IMR-90 (cell line): Measurements from ENCODE around the gene MAN1C1. TPM values are rescaled to one million over a fixed set of nuclear protein-coding genes. Genes with fewer than 3 reads are reported as not detected.

Experiments
- ATAC-seq: fragments of 200-7000 bp; cut with Tn5 transposase; 2 replicates; pipeline ENCODE4 v1.9.1; 2020; ENCODE audit warnings: low read depth, mild to moderate bottlenecking, moderate library complexity
- BruUV-seq: library from RNA; stranded (reverse); fragments of 400-500 nt; replicated peaks from 2 replicates; lab custom pipeline; 2021; lab: Mats Ljungman, UMichigan
- CTCF ChIA-PET: fragments of 300-600 bp; formaldehyde crosslinking; extraction: SDS; loops from one replicate; lab custom pipeline; 2021; ENCODE audit warnings: antibody characterized with exemption; lab: Yijun Ruan, JAX
- POLR2A ChIA-PET: fragments of 300-600 bp; sonication (Branson Sonifier 250); formaldehyde crosslinking; loops from one replicate; lab custom pipeline; 2022; ENCODE audit warnings: antibody characterized with exemption; ENCODE audit not compliant: unreplicated experiment; lab: Charles Lee
- DNase-seq: peaks from one replicate; pipeline ENCODE4 v3.0.0; 2013
- H2AFZ ChIP-seq: replicated peaks from 2 replicates; pipeline ENCODE3; 2013; ENCODE audit warnings: low read length, mild to moderate bottlenecking; ENCODE audit not compliant: poor library complexity
- H2AK5ac ChIP-seq: 2 replicates; pipeline ENCODE4 v1.6.1; 2013; ENCODE audit warnings: low read depth, low read length, inconsistent platforms
- H2AK9ac ChIP-seq: replicated peaks from 2 replicates; pipeline ENCODE3; 2013; ENCODE audit warnings: mild to moderate bottlenecking, low read depth, low read length, moderate library complexity; ENCODE audit not compliant: poor library complexity
- H2BK120ac ChIP-seq: 2 replicates; pipeline ENCODE4 v1.6.1; 2013; ENCODE audit warnings: low read depth, low read length, inconsistent platforms
- H2BK15ac ChIP-seq: 3 replicates; pipeline ENCODE4 v1.6.1; 2013; ENCODE audit warnings: low read depth, low read length, inconsistent platforms
- H2BK20ac ChIP-seq: 2 replicates; pipeline ENCODE4 v1.6.1; 2013; ENCODE audit warnings: low read depth, mild to moderate bottlenecking, inconsistent platforms, low read length, moderate library complexity
- H2BK5ac ChIP-seq: 2 replicates; pipeline ENCODE4 v1.6.1; 2013; ENCODE audit warnings: mild to moderate bottlenecking, low read depth, low read length, inconsistent platforms; ENCODE audit not compliant: poor library complexity, severe bottlenecking
- H3K14ac ChIP-seq: replicated peaks from 2 replicates; pipeline ENCODE4 v1.6.1; 2013; ENCODE audit warnings: low read depth, low read length, inconsistent platforms
- H3K18ac ChIP-seq: 2 replicates; pipeline ENCODE4 v1.6.1; 2013; ENCODE audit warnings: low read depth, low read length, control low read depth
- H3K23ac ChIP-seq: 2 replicates; pipeline ENCODE4 v1.6.1; 2013; ENCODE audit warnings: low read depth, low read length, inconsistent platforms
- H3K27ac ChIP-seq: 2 replicates; pipeline ENCODE4 v1.5.1; 2013; ENCODE audit warnings: mild to moderate bottlenecking, control low read depth, low read length; ENCODE audit not compliant: insufficient read depth
- H3K27me3 ChIP-seq: 2 replicates; pipeline ENCODE4 v1.6.1; 2013; ENCODE audit warnings: low read length; ENCODE audit not compliant: control insufficient read depth, insufficient read depth
- H3K36me3 ChIP-seq: 2 replicates; pipeline ENCODE4 v1.6.1; 2013; ENCODE audit warnings: low read length, mixed read lengths; ENCODE audit not compliant: control insufficient read depth, insufficient read depth
- H3K4ac ChIP-seq: 2 replicates; pipeline ENCODE4 v1.6.1; 2013; ENCODE audit warnings: low read depth, low read length, inconsistent platforms
- H3K4me1 ChIP-seq: 2 replicates; pipeline ENCODE4 v1.6.1; 2013; ENCODE audit warnings: low read length, mixed read lengths; ENCODE audit not compliant: control insufficient read depth, insufficient read depth
- H3K4me2 ChIP-seq: 2 replicates; pipeline ENCODE4 v1.6.1; 2013; ENCODE audit warnings: low read depth, mild to moderate bottlenecking, control low read depth, low read length, moderate library complexity
- H3K4me3 ChIP-seq: 2 replicates; pipeline ENCODE4 v1.5.1; 2013; ENCODE audit warnings: low read depth, mild to moderate bottlenecking, control low read depth, low read length, moderate library complexity; ENCODE audit not compliant: insufficient read depth
- H3K56ac ChIP-seq: 2 replicates; pipeline ENCODE4 v1.6.1; 2013; ENCODE audit warnings: low read length, inconsistent platforms; ENCODE audit not compliant: insufficient read depth; ENCODE audit errors: extremely low read depth
- H3K79me1 ChIP-seq, 2 experiments: 2 replicates each; pipeline ENCODE4 v1.6.1; 2013; ENCODE audit warnings: low read length in 2 of 2, inconsistent platforms in 1 of 2, low read depth in 1 of 2
- H3K9ac ChIP-seq: 2 replicates; pipeline ENCODE4 v1.6.1; 2013; ENCODE audit warnings: low read depth, low read length, control low read depth
- H3K9me1 ChIP-seq: 2 replicates; pipeline ENCODE4 v1.6.1; 2013; ENCODE audit warnings: low read length, inconsistent platforms; ENCODE audit not compliant: insufficient read depth
- H3K9me3 ChIP-seq: 2 replicates; pipeline ENCODE4 v1.6.1; 2013; ENCODE audit warnings: low read length; ENCODE audit not compliant: control insufficient read depth, insufficient read depth
- H4K20me1 ChIP-seq: 2 replicates; pipeline ENCODE4 v1.6.1; 2013; ENCODE audit warnings: low read length, inconsistent platforms; ENCODE audit not compliant: insufficient read depth
- H4K5ac ChIP-seq: 2 replicates; pipeline ENCODE4 v1.6.1; 2013; ENCODE audit warnings: mild to moderate bottlenecking, low read depth, low read length, control low read depth
- H4K8ac ChIP-seq, 2 experiments: 2 replicates each; pipeline ENCODE4 v1.6.1; 2013; ENCODE audit warnings: low read depth in 2 of 2, low read length in 2 of 2, control low read depth in 1 of 2, inconsistent platforms in 1 of 2
- H4K91ac ChIP-seq: 2 replicates; pipeline ENCODE4 v1.6.1; 2013; ENCODE audit warnings: low read depth, low read length, inconsistent platforms; ENCODE audit not compliant: insufficient read depth
- CEBPB ChIP-seq: IDR thresholded peaks from 2 replicates; pipeline ENCODE4 v1.6.1; 2012; ENCODE audit warnings: low read depth, low read length, improper control_type of control experiment
- ELK1 ChIP-seq: fragments of 150-350 bp; IDR thresholded peaks from 2 replicates; pipeline ENCODE4 v1.6.1; 2016; ENCODE audit warnings: low read depth, mild to moderate bottlenecking, low read length, moderate library complexity, borderline replicate concordance
- FOS ChIP-seq: fragments of 150-350 bp; IDR thresholded peaks from 2 replicates; pipeline ENCODE4 v1.6.1; 2016; ENCODE audit warnings: low read depth, low read length
- MAFK ChIP-seq: IDR thresholded peaks from 2 replicates; pipeline ENCODE4 v1.6.1; 2012; ENCODE audit warnings: low read depth, low read length, improper control_type of control experiment
- MAZ ChIP-seq: IDR thresholded peaks from 2 replicates; pipeline ENCODE4 v1.6.1; 2012; ENCODE audit warnings: low read depth, mild to moderate bottlenecking, low read length, improper control_type of control experiment, moderate library complexity, borderline replicate concordance
- MXI1 ChIP-seq: IDR thresholded peaks from 2 replicates; pipeline ENCODE4 v1.6.1; 2012; ENCODE audit warnings: low read depth, mild to moderate bottlenecking, low read length, moderate library complexity, borderline replicate concordance
- POLR2A ChIP-seq: IDR thresholded peaks from 2 replicates; pipeline ENCODE4 v1.6.1; 2012; ENCODE audit warnings: mild to moderate bottlenecking, low read depth, low read length
- RAD21 ChIP-seq: IDR thresholded peaks from 2 replicates; pipeline ENCODE4 v1.6.1; 2012; ENCODE audit warnings: low read length, improper control_type of control experiment
- RCOR1 ChIP-seq: IDR thresholded peaks from 2 replicates; pipeline ENCODE4 v1.6.1; 2012; ENCODE audit warnings: mild to moderate bottlenecking, low read length, improper control_type of control experiment; ENCODE audit not compliant: insufficient replicate concordance
- RFX5 ChIP-seq: IDR thresholded peaks from 2 replicates; pipeline ENCODE4 v1.8.0; 2012; ENCODE audit warnings: low read depth, mild to moderate bottlenecking, low read length, moderate library complexity
- SMC3 ChIP-seq: fragments of 150-350 bp; IDR thresholded peaks from 2 replicates; pipeline ENCODE4 v1.6.1; 2016; ENCODE audit warnings: low read depth, mild to moderate bottlenecking, antibody characterized with exemption, low read length, moderate library complexity
- USF2 ChIP-seq: fragments of 150-350 bp; IDR thresholded peaks from 2 replicates; pipeline ENCODE4 v1.6.1; 2017; ENCODE audit warnings: mild to moderate bottlenecking, antibody characterized with exemption, low read length, low read depth
- WGBS, 2 experiments: methylation state at CpG; one replicate each; pipeline versions ENCODE4 v1.1.5 to v1.1.7; 2013; ENCODE audit warnings: missing lambda C conversion rate in 2 of 2; ENCODE audit not compliant: insufficient read length in 1 of 2; ENCODE audit errors: extremely low coverage in 2 of 2; 5-methylcytosine and 5-hydroxymethylcytosine counted together
- dilution Hi-C: fragments of 300-500 bp; cut with HindIII; formaldehyde crosslinking; loops from one replicate; pipeline ENCODE4 v1.14.3; 2018; ENCODE audit warnings: low sequenced_read_pairs; ENCODE audit not compliant: unreplicated experiment
- in situ Hi-C: fragments of 300-500 bp; cut with MboI; formaldehyde crosslinking; loops from 3 replicates; pipeline ENCODE4 v1.14.3; 2019; ENCODE audit warnings: low sequenced_read_pairs, inconsistent platforms, mixed read lengths
- intact Hi-C: fragments of 100-400 bp; cut with micrococcal nuclease; formaldehyde crosslinking; loops from 2 replicates; pipeline ENCODE4 v1.10.0; 2022
- polyA plus RNA-seq, 3 experiments: library from polyadenylated mRNA; depleted of rRNA; stranded (reverse); fragments of >200 nt; gene quantifications; 2 replicates each; pipeline ENCODE4 v1.2.3, GENCODE V29; 2012; ENCODE audit warnings: low replicate concordance in 1 of 3
- total RNA-seq: library from RNA; depleted of rRNA; stranded (reverse); fragments of >200 nt; gene quantifications from 2 replicates; pipeline ENCODE4 v1.2.3, GENCODE V29; 2012

Gene MAN1C1
- total and polyA plus RNA-seq, 2 of the 4 experiments (the other 2 are of a cell fraction) = 3.2 to 11.3 TPM

- no peak overlapping the region for H3K4me2 ChIP-seq
- intact Hi-C loops = no loop called here
- no peak overlapping the region for H2BK120ac ChIP-seq
- H3K9me1 ChIP-seq = no peaks in the 10 kb centered on the region
- no peaks in the 10 kb centered on the region; the same call in 1 of the 2 replicates for H3K4me1 ChIP-seq
- H2BK20ac ChIP-seq = no peak overlapping the region
- H3K4me3 ChIP-seq = no peak overlapping the region
- H3K27me3 ChIP-seq = no peaks in the 10 kb centered on the region
- H3K9ac ChIP-seq = no peak overlapping the region
- no peak overlapping the region for H4K8ac ChIP-seq
- ChIA-PET POLR2A (no interaction called here), CTCF (no interaction called here)
- H3K36me3 ChIP-seq = 0 out of 2 replicates have a peak, but pooled peaks cover 1% of the 10 kb centered on the region
- no peak overlapping the region for H3K23ac ChIP-seq
- H3K79me1 ChIP-seq = no peaks in the 10 kb centered on the region
- TF ChIP-seq RFX5 = no peak
- no peak for TF ChIP-seq POLR2A
- TF ChIP-seq USF2 = no peak
- TF ChIP-seq FOS = no peak
- no peak for TF ChIP-seq CEBPB
- no peak for TF ChIP-seq ELK1
- TF ChIP-seq MAFK = no peak
- TF ChIP-seq SMC3 = no peak
- TF ChIP-seq RCOR1 = no peak
- no peak for TF ChIP-seq RAD21
- TF ChIP-seq MAZ = no peak
- TF ChIP-seq MXI1 = no peak
- no peak overlapping the region for H3K56ac ChIP-seq
- no peak overlapping the region for H3K27ac ChIP-seq
- no peaks in the 10 kb centered on the region for H3K9me3 ChIP-seq
- H2BK15ac ChIP-seq = no peak overlapping the region
- BruUV-seq = no TSS peak
- in situ Hi-C loops = no loop called here
- H4K20me1 ChIP-seq = no peaks in the 10 kb centered on the region
- no peak overlapping the region for H4K5ac ChIP-seq
- no peak for DNase-seq
- no peak overlapping the region for H2BK5ac ChIP-seq
- no peak for ATAC-seq
- no peak overlapping the region for H2AK5ac ChIP-seq
- no peak overlapping the region for H3K14ac ChIP-seq
- H4K91ac ChIP-seq = no peak overlapping the region
- dilution Hi-C loops = no loop called here
- H3K4ac ChIP-seq = no peak overlapping the region
- no peak overlapping the region for H2AFZ ChIP-seq
- no peak overlapping the region for H2AK9ac ChIP-seq
- WGBS, 2 experiments = no CpG with 5 or more reads among the region's 2 CpGs
- no peak overlapping the region for H3K18ac ChIP-seq
Measured at GRCh38 chr1:25634896-25635295, 18.3 kb downstream of the MAN1C1 start.
